ENCODE measurements around the gene PNISR.

Gene PNISR

GRCh38 chr6:99446076-99446475, 21.0 kb upstream of the PNISR start:
- no peak overlapping the region for H3K4me3 ChIP-seq (replicated peaks in 1 of 2; ENCODE audit: low read depth in 2 of 2, low read length in 2 of 2)
- DNase-seq (ENCODE audit: low read depth in 2 of 2), result no peak
- TF ChIP-seq CTCF (IDR thresholded peaks at IDR 0.05; ENCODE audit: low read depth, low read length), result no peak

GRCh38 chr6:99434702-99435530, 9.8 kb upstream of the PNISR start:
- peak; percentile 61 for TF ChIP-seq CTCF (IDR thresholded peaks at IDR 0.05; ENCODE audit: low read depth, low read length)
- H3K4me3 ChIP-seq (replicated peaks in 1 of 2; ENCODE audit: low read depth in 2 of 2, low read length in 2 of 2), result no peak overlapping the region
- peak; percentile 55 to 66 for DNase-seq (ENCODE audit: low read depth in 2 of 2)

- H3K4me3 ChIP-seq (replicated peaks in 1 of 2; ENCODE audit: low read depth in 2 of 2, low read length in 2 of 2), result no peak overlapping the region
- no peak for TF ChIP-seq CTCF (IDR thresholded peaks at IDR 0.05; ENCODE audit: low read depth, low read length)
- DNase-seq (ENCODE audit: low read depth in 2 of 2), result no peak
Measured at GRCh38 chr6:99432877-99433276, 7.8 kb upstream of the PNISR start.

GRCh38 chr6:99431901-99432300, 6.8 kb upstream of the PNISR start:
- no peak overlapping the region for H3K4me3 ChIP-seq (replicated peaks in 1 of 2; ENCODE audit: low read depth in 2 of 2, low read length in 2 of 2)
- TF ChIP-seq CTCF (IDR thresholded peaks at IDR 0.05; ENCODE audit: low read depth, low read length), result no peak
- DNase-seq (ENCODE audit: low read depth in 2 of 2), result no peak

GRCh38 chr6:99427988-99428387, 2.9 kb upstream of the PNISR start:
- no peak for TF ChIP-seq CTCF (IDR thresholded peaks at IDR 0.05; ENCODE audit: low read depth, low read length)
- no peak for DNase-seq (ENCODE audit: low read depth in 2 of 2)
- no peak overlapping the region for H3K4me3 ChIP-seq (replicated peaks in 1 of 2; ENCODE audit: low read depth in 2 of 2, low read length in 2 of 2)

- H3K4me3 ChIP-seq (replicated peaks in 1 of 2; ENCODE audit: low read depth in 2 of 2, low read length in 2 of 2), result peak overlapping the region; percentile 92 to 94
- DNase-seq (ENCODE audit: low read depth in 2 of 2), result peak in 1 of 2 donors; percentile 5
- no peak for TF ChIP-seq CTCF (IDR thresholded peaks at IDR 0.05; ENCODE audit: low read depth, low read length)
Measured at GRCh38 chr6:99426451-99426757, 1.3 kb upstream of the PNISR start.

Data from cardiac fibroblast (primary cell).